RWPE2 (cell line): ENCODE measurements around the gene HEXD.

Experiments used
- ATAC-seq: fragments of 200-7000 bp; cut with Tn5 transposase; 3 replicates; pipeline ENCODE4 v1.9.1; 2021; ENCODE audit warnings: low read depth
- DNase-seq: peaks from one replicate; pipeline ENCODE4 v3.0.0-alpha.2; 2020; ENCODE audit warnings: low spot score
- H3K27ac ChIP-seq: fragments of 450-650 bp; 2 replicates; pipeline ENCODE4 v1.5.1; 2017; ENCODE audit warnings: mild to moderate bottlenecking; ENCODE audit not compliant: poor library complexity, severe bottlenecking
- H3K27me3 ChIP-seq: fragments of 250-450 bp; sonication (Bioruptor Pico); 2 replicates; pipeline ENCODE4 v1.5.1; 2021; ENCODE audit warnings: mild to moderate bottlenecking, moderate library complexity; ENCODE audit not compliant: insufficient read depth, poor library complexity, severe bottlenecking
- H3K36me3 ChIP-seq: fragments of 250-450 bp; sonication (Bioruptor Pico); 2 replicates; pipeline ENCODE4 v1.5.1; 2020; ENCODE audit warnings: low read depth, mild to moderate bottlenecking, moderate library complexity
- H3K4me1 ChIP-seq: fragments of 250-450 bp; sonication (Bioruptor Pico); 2 replicates; pipeline ENCODE4 v1.5.1; 2021; ENCODE audit warnings: mild to moderate bottlenecking, moderate library complexity; ENCODE audit not compliant: insufficient read depth, poor library complexity, severe bottlenecking
- H3K4me3 ChIP-seq: fragments of 250-450 bp; sonication (Bioruptor Pico); 2 replicates; pipeline ENCODE4 v1.5.1; 2021; ENCODE audit warnings: mild to moderate bottlenecking, moderate library complexity; ENCODE audit not compliant: severe bottlenecking
- H3K9me3 ChIP-seq: fragments of 250-450 bp; sonication (Bioruptor Pico); 2 replicates; pipeline ENCODE4 v1.5.1; 2021; ENCODE audit warnings: mild to moderate bottlenecking, moderate library complexity; ENCODE audit not compliant: severe bottlenecking
- TF ChIP-seq, protein P1 (sequence below): fragments of 450-650 bp; IDR thresholded peaks from one replicate; pipeline ENCODE4 v1.5.1; 2017; ENCODE audit warnings: mild to moderate bottlenecking, moderate library complexity; ENCODE audit not compliant: poor library complexity, severe bottlenecking

Gene HEXD

GRCh38 chr17:82399041-82399441 lies 19.1 kb upstream of the HEXD start:
- DNase-seq: peak; percentile 41

GRCh38 chr17:82399601-82400101 lies 18.5 kb upstream of the HEXD start:
- H3K9me3 ChIP-seq: no peaks in the 10 kb centered on the region
- no peak overlapping the region for H3K4me3 ChIP-seq
- H3K4me1 ChIP-seq: no peaks in the 10 kb centered on the region
- H3K27me3 ChIP-seq: no peaks in the 10 kb centered on the region
- TF ChIP-seq, protein P1, sequence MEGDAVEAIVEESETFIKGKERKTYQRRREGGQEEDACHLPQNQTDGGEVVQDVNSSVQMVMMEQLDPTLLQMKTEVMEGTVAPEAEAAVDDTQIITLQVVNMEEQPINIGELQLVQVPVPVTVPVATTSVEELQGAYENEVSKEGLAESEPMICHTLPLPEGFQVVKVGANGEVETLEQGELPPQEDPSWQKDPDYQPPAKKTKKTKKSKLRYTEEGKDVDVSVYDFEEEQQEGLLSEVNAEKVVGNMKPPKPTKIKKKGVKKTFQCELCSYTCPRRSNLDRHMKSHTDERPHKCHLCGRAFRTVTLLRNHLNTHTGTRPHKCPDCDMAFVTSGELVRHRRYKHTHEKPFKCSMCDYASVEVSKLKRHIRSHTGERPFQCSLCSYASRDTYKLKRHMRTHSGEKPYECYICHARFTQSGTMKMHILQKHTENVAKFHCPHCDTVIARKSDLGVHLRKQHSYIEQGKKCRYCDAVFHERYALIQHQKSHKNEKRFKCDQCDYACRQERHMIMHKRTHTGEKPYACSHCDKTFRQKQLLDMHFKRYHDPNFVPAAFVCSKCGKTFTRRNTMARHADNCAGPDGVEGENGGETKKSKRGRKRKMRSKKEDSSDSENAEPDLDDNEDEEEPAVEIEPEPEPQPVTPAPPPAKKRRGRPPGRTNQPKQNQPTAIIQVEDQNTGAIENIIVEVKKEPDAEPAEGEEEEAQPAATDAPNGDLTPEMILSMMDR: no peak
- ATAC-seq (no peak), DNase-seq (peak; percentile 55)
- H3K36me3 ChIP-seq: peaks cover 17% of the 10 kb centered on the region
- H3K27ac ChIP-seq: no peak overlapping the region

More at GRCh38 chr17:82399041-82399441, 19.1 kb upstream of the HEXD start:
- H3K27me3 ChIP-seq: no peaks in the 10 kb centered on the region
- no peak overlapping the region for H3K4me3 ChIP-seq
- TF ChIP-seq, protein P1: no peak
- no peak for ATAC-seq
- H3K36me3 ChIP-seq: peaks cover 17% of the 10 kb centered on the region
- no peaks in the 10 kb centered on the region for H3K4me1 ChIP-seq
- no peaks in the 10 kb centered on the region for H3K9me3 ChIP-seq
- H3K27ac ChIP-seq: no peak overlapping the region

- H3K27ac ChIP-seq: no peak overlapping the region
- no peaks in the 10 kb centered on the region for H3K4me1 ChIP-seq
- ATAC-seq (no peak), DNase-seq (no peak)
- no peak overlapping the region for H3K4me3 ChIP-seq
- H3K36me3 ChIP-seq: peaks cover 17% of the 10 kb centered on the region
- no peaks in the 10 kb centered on the region for H3K9me3 ChIP-seq
- H3K27me3 ChIP-seq: no peaks in the 10 kb centered on the region
- TF ChIP-seq, protein P1: no peak
Observed at GRCh38 chr17:82400206-82400605, 17.9 kb upstream of the HEXD start.

DNA sequence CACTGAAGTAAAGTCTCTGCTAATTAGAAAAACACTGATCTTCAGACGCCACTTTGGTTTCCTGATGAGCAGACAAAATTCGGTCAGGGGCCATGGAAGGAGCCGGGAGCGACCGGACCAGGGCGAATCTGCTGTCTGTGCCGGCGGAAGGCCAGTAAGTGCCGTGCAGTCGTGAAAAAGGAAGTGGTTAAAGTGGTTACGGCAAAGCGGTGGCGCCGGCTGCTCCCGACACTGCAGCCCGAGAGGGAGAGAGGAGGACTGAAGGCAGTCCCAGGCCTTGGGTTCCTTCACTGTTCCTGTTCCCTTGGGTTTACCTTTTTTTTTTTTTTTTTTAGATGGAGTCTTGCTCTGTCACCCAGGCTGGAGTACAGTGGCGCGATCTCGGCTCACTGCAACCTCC lies 17.3 kb upstream of the HEXD start:
- H3K36me3 ChIP-seq: peaks cover 17% of the 10 kb centered on the region
- TF ChIP-seq, protein P1: no peak
- H3K27ac ChIP-seq: no peak overlapping the region
- no peaks in the 10 kb centered on the region for H3K4me1 ChIP-seq
- ATAC-seq: no peak
- H3K27me3 ChIP-seq: no peaks in the 10 kb centered on the region
- DNase-seq: peak; percentile 39
- H3K9me3 ChIP-seq: no peaks in the 10 kb centered on the region
- no peak overlapping the region for H3K4me3 ChIP-seq

DNA sequence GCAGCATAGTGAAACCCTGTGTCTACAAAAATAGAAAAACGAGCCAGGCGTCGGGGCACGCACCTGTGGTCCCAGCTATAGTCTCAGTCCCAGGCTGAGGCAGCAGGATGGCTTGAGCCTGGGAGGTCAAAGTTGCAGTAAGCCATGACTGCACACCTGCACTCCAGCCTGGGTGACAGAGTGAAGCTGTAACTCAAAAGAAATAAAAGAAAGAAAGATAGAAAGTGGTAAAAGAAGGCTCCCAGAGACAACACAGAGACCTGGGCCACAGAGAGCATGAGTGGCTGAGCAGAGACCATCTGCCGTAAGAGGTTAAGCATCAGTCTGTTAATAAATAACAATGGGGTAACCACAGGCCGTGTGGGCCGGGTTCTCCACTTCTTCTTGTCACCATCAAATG lies 15.3 kb upstream of the HEXD start:
- DNase-seq: no peak
- TF ChIP-seq, protein P1: no peak
- H3K4me3 ChIP-seq: no peak overlapping the region
- no peaks in the 10 kb centered on the region for H3K9me3 ChIP-seq
- peaks cover 17% of the 10 kb centered on the region for H3K36me3 ChIP-seq
- no peak overlapping the region for H3K27ac ChIP-seq
- H3K4me1 ChIP-seq: no peaks in the 10 kb centered on the region
- H3K27me3 ChIP-seq: no peaks in the 10 kb centered on the region
- ATAC-seq: no peak
